ENCODE data around the gene C16orf74.

GRCh38 chr16:85767531-85767930 is 16.6 kb upstream of the C16orf74 start:
- TF ChIP-seq CTCF (IDR thresholded peaks at IDR 0.05) (no peak), EP300 (IDR thresholded peaks at IDR 0.05) (no peak), POLR2A (IDR thresholded peaks at IDR 0.05) (no peak)
